K562 (cell line): ENCODE data around the gene C10orf90. TPM values are rescaled to one million over a fixed set of nuclear protein-coding genes. Genes with fewer than 3 reads are reported as not detected.

Experiments
- ATAC-seq: fragments of 200-7000 bp; cut with Tn5 transposase; 3 replicates; pipeline ENCODE4 v1.9.1; 2020; ENCODE audit warnings: moderate library complexity
- BruUV-seq: library from RNA; stranded (reverse); fragments of 400-500 nt; replicated peaks from 2 replicates; lab custom pipeline; 2021; lab: Mats Ljungman, UMichigan
- CTCF ChIA-PET: fragments of 300-600 bp; formaldehyde crosslinking; extraction: SDS; loops from one replicate; lab custom pipeline; 2021; ENCODE audit warnings: low intra/inter-chr PET ratio; lab: Yijun Ruan, JAX
- POLR2A ChIA-PET: fragments of 300-600, 350-650 bp; sonication (Branson Sonifier 250); formaldehyde crosslinking; extraction: SDS; loops from one replicate; lab custom pipeline; 2021; ENCODE audit warnings: antibody characterized with exemption, inconsistent platforms; lab: Yijun Ruan, JAX
- DNase-seq, 4 experiments: peaks; one replicate each; pipeline versions ENCODE4 v3.0.0 to v3.0.0-alpha.2; 2011 to 2018; ENCODE audit warnings: low spot score in 3 of 4, mixed read lengths in 3 of 4; ENCODE audit errors: extremely low read depth in 1 of 4
- FAIRE-seq: peaks from 2 replicates; lab custom pipeline; 2011; peaks lifted over from hg19 to GRCh38; lab: Jason Lieb, UNC
- H2AFZ ChIP-seq: 2 replicates; pipeline ENCODE4 v1.6.0; 2011; ENCODE audit warnings: low read depth, low read length, control low read depth, inconsistent platforms
- H3K27ac ChIP-seq: fragments of 200-600 bp; 3 replicates; pipeline ENCODE4 v1.8.0; 2011; ENCODE audit warnings: low read depth, mild to moderate bottlenecking, control low read depth, inconsistent platforms, low read length, moderate library complexity, mixed read lengths; ENCODE audit errors: extremely low read depth
- H3K27me3 ChIP-seq, 2 experiments: fragments of 300-600 bp in 1 of 2; 2 replicates in 1 of 2; 3 replicates in 1 of 2; pipeline versions ENCODE4 v1.6.0 to v1.8.0; 2011; ENCODE audit warnings: inconsistent platforms in 2 of 2, low read length in 2 of 2, mild to moderate bottlenecking in 1 of 2, mixed read lengths in 1 of 2, moderate library complexity in 1 of 2; ENCODE audit not compliant: control insufficient read depth in 2 of 2, insufficient read depth in 2 of 2
- H3K36me3 ChIP-seq: fragments of 300-600 bp; 3 replicates; pipeline ENCODE4 v1.8.0; 2011; ENCODE audit warnings: mild to moderate bottlenecking, low read length, inconsistent platforms; ENCODE audit not compliant: control insufficient read depth, insufficient read depth
- H3K4me1 ChIP-seq, 2 experiments: fragments of 200-600 bp in 1 of 2; replicated peaks in 1 of 2; 2 replicates in 1 of 2; 3 replicates in 1 of 2; pipeline versions ENCODE4 v1.5.1 to v1.8.0; 2011; ENCODE audit warnings: inconsistent platforms in 2 of 2, low read length in 2 of 2, mild to moderate bottlenecking in 1 of 2, mixed read lengths in 1 of 2, moderate library complexity in 1 of 2; ENCODE audit not compliant: control insufficient read depth in 2 of 2, insufficient read depth in 2 of 2
- H3K4me2 ChIP-seq: 2 replicates; pipeline ENCODE4 v1.6.1; 2011; ENCODE audit warnings: low read length, control low read depth, inconsistent platforms, mixed read lengths; ENCODE audit not compliant: insufficient read depth
- H3K4me3 ChIP-seq: fragments of 200-600 bp; sonication (generic), shearing (Covaris generic); 2 replicates; pipeline ENCODE4 v1.5.1; 2016; ENCODE audit warnings: control low read depth, inconsistent platforms
- H3K79me2 ChIP-seq: fragments of 200-600 bp; 3 replicates; pipeline ENCODE4 v1.8.0; 2011; ENCODE audit warnings: low read length, inconsistent platforms; ENCODE audit not compliant: control insufficient read depth, insufficient read depth
- H3K9ac ChIP-seq, 2 experiments: 2 replicates each; pipeline versions ENCODE4 v1.6.0 to v1.6.1; 2011; ENCODE audit warnings: low read depth in 2 of 2, low read length in 2 of 2, control low read depth in 1 of 2, inconsistent platforms in 1 of 2, mild to moderate bottlenecking in 1 of 2, mixed read lengths in 1 of 2; ENCODE audit not compliant: insufficient read depth in 1 of 2
- H3K9me1 ChIP-seq: one replicate; pipeline ENCODE4 v1.6.0; 2011; ENCODE audit warnings: inconsistent platforms, mild to moderate bottlenecking, low read length, moderate library complexity; ENCODE audit not compliant: control insufficient read depth, insufficient read depth
- H3K9me3 ChIP-seq: replicated peaks from 2 replicates; pipeline ENCODE4 v1.5.1; 2011; ENCODE audit warnings: low read depth, low read length, inconsistent platforms; ENCODE audit not compliant: control insufficient read depth, insufficient read depth
- H4K20me1 ChIP-seq: replicated peaks from 2 replicates; pipeline ENCODE4 v1.6.1; 2011; ENCODE audit warnings: low read length, inconsistent platforms, mixed read lengths; ENCODE audit not compliant: control insufficient read depth, insufficient read depth
- CTCF ChIP-seq, 3 experiments: IDR thresholded peaks in 2 of 3; conservative IDR thresholded peaks in 1 of 3; 2 replicates each; pipeline ENCODE4 v1.5.1; 2011 to 2012; ENCODE audit warnings: low read length in 3 of 3, mild to moderate bottlenecking in 3 of 3, control low read depth in 2 of 3, improper control_type of control experiment in 1 of 3, inconsistent platforms in 1 of 3, low read depth in 1 of 3, mixed read lengths in 1 of 3, moderate library complexity in 1 of 3; ENCODE audit not compliant: insufficient read depth in 2 of 3
- NR2C2 ChIP-seq, 2 experiments: fragments of 200-800 bp in 1 of 2; sonication (Bioruptor generic) in 1 of 2; sonication (generic) in 1 of 2; formaldehyde crosslinking in 1 of 2; IDR thresholded peaks; 2 replicates each; pipeline versions ENCODE4 v1.6.1 to v1.8.0; 2016 to 2022; ENCODE audit warnings: mild to moderate bottlenecking in 1 of 2, missing compliant biosample characterization in 1 of 2, missing genetic modification characterization in 1 of 2, missing genetic modification reagents in 1 of 2
- RAD21 ChIP-seq, 2 experiments: fragments of 250-450 bp in 1 of 2; fragments of 450-650 bp in 1 of 2; sonication (Bioruptor Pico) in 1 of 2; formaldehyde crosslinking in 1 of 2; IDR thresholded peaks in 1 of 2; conservative IDR thresholded peaks in 1 of 2; 2 replicates each; pipeline versions ENCODE4 v1.4.0 to v1.8.0; 2020 to 2022; ENCODE audit warnings: mild to moderate bottlenecking in 2 of 2, moderate library complexity in 1 of 2
- WGBS: fragments of 100-300 bp; shearing (Covaris generic); methylation state at CpG from one replicate; pipeline ENCODE4 v1.1.6; 2016; ENCODE audit warnings: low coverage, mixed read lengths; ENCODE audit not compliant: insufficient coverage; ENCODE audit errors: missing lambda C conversion rate; 5-methylcytosine and 5-hydroxymethylcytosine counted together
- in situ Hi-C: fragments of 300-500 bp; cut with MboI; formaldehyde crosslinking; loops from 4 replicates; pipeline ENCODE4 v1.15.0; 2018; ENCODE audit warnings: inconsistent platforms, mixed read lengths
- intact Hi-C: fragments of 100-400 bp; cut with micrococcal nuclease; formaldehyde crosslinking; loops from 2 replicates; pipeline ENCODE4 v1.14.2; 2022
- polyA plus RNA-seq, 8 experiments: library from polyadenylated mRNA; depleted of rRNA in 4 of 8; stranded (reverse) in 5 of 8; unstranded in 3 of 8; fragments of >200 nt; fragmentation: Nextera tagmentation in 2 of 8; fragmentation: Illumina TruSeq in 1 of 8; extraction: Ambion mirVana in 2 of 8; extraction: Trizol in 1 of 8; gene quantifications; 2 replicates each; pipeline versions ENCODE4 v1.2.1 to v1.2.3, GENCODE V29; 2011 to 2014; ENCODE audit warnings: inconsistent platforms in 1 of 8, missing spikeins in 1 of 8
- total RNA-seq, 7 experiments: library from RNA; depleted of rRNA in 6 of 7; stranded (reverse); fragments of >200 nt in 6 of 7; fragmentation: Illumina TruSeq in 2 of 7; extraction: Trizol in 2 of 7; gene quantifications; 2 replicates each; pipeline versions ENCODE4 v1.2.1 to v1.2.3, GENCODE V29; 2011 to 2021; ENCODE audit warnings: low replicate concordance in 1 of 7

Gene C10orf90
- total and polyA plus RNA-seq, 9 of the 15 experiments (the other 6 are each of a cell fraction or from before 2014, with no cell fraction given): not detected

- H3K27me3 ChIP-seq: no peaks in the 10 kb centered on the region
- no peaks in the 10 kb centered on the region for H3K9me1 ChIP-seq
- 3% methylated on average over 3 of the region's 3 CpGs for WGBS
- TF ChIP-seq RAD21 (CRISPR knock-in tag; conservative IDR thresholded peaks at IDR 0.05 in 1 of 2, IDR thresholded peaks at IDR 0.05 in 1 of 2) (peak in 1 of 2 experiments; percentile 16; a peak in 1 of 4 replicates), NR2C2 (CRISPR knock-in tag; IDR thresholded peaks at IDR 0.05) (no peak), NR2C2 (tag; IDR thresholded peaks at IDR 0.05) (no peak), CTCF (IDR thresholded peaks at IDR 0.05 in 2 of 3, conservative IDR thresholded peaks at IDR 0.05 in 1 of 3; ENCODE audit: insufficient read depth in 2 of 3, low read depth in 1 of 3, low read length in 3 of 3) (peak; percentile 25 to 49 (median 39); a peak in 5 of 6 replicates)
- no peak overlapping the region for H3K4me3 ChIP-seq
- ATAC-seq: peak; percentile 79
- BruUV-seq: no TSS peak
- H2AFZ ChIP-seq: no peak overlapping the region
- FAIRE-seq: no peak
- no peaks in the 10 kb centered on the region for H3K4me1 ChIP-seq
- POLR2A ChIA-PET: interaction anchor here (0.6 kb wide), 1 partner anchor 194 kb away, joined by 3 read pairs; no protein-coding TSS in a partner anchor
- no peaks in the 10 kb centered on the region for H4K20me1 ChIP-seq
- CTCF ChIA-PET: no interaction called here
- H3K79me2 ChIP-seq: no peaks in the 10 kb centered on the region
- no peaks in the 10 kb centered on the region for H3K9me3 ChIP-seq
- no peak overlapping the region for H3K27ac ChIP-seq
- intact Hi-C loops (no loop called here), in situ Hi-C loops (no loop called here)
- no peak overlapping the region for H3K9ac ChIP-seq
- peak; percentile 14 to 22 (median 16) for DNase-seq
- H3K36me3 ChIP-seq: no peaks in the 10 kb centered on the region
- H3K4me2 ChIP-seq: no peak overlapping the region
Observed at GRCh38 chr10:126598009-126598408, 72.5 kb downstream of the C10orf90 start.
